Skeletal muscle tissue (tissue), 4 donors: Measurements from ENCODE around the gene REG4. TPM values are rescaled to one million over a fixed set of nuclear protein-coding genes. Genes with fewer than 3 reads are reported as not detected.
"Not testable (repeated sequence)": the region's sequence is repeated elsewhere in the genome, so short reads cannot be mapped to it uniquely, and the experiment has no call there.

Experiments
- H3K27ac ChIP-seq: one replicate; pipeline ENCODE4 v1.7.0; 2013; ENCODE audit warnings: mild to moderate bottlenecking, low read depth, low read length, inconsistent platforms
- H3K27me3 ChIP-seq, 3 donors: one replicate each; pipeline ENCODE4 v1.7.0; 2013; ENCODE audit warnings: low read length in 3 of 3; ENCODE audit not compliant: control insufficient read depth in 3 of 3, insufficient read depth in 3 of 3
- H3K36me3 ChIP-seq, 3 donors: one replicate each; pipeline ENCODE4 v1.7.0; 2013; ENCODE audit warnings: low read length in 3 of 3; ENCODE audit not compliant: control insufficient read depth in 3 of 3, insufficient read depth in 3 of 3
- H3K4me1 ChIP-seq, 3 donors: one replicate each; pipeline ENCODE4 v1.7.0; 2013; ENCODE audit warnings: low read length in 3 of 3, mild to moderate bottlenecking in 3 of 3; ENCODE audit not compliant: control insufficient read depth in 3 of 3, insufficient read depth in 3 of 3
- H3K4me3 ChIP-seq, 3 donors: one replicate each; pipeline ENCODE4 v1.7.0; 2013; ENCODE audit warnings: low read length in 3 of 3
- H3K9ac ChIP-seq, 3 donors: one replicate each; pipeline ENCODE4 v1.7.0; 2013; ENCODE audit warnings: low read length in 3 of 3, mild to moderate bottlenecking in 3 of 3, moderate library complexity in 2 of 3, low read depth in 1 of 3
- H3K9me3 ChIP-seq, 3 donors: one replicate each; pipeline ENCODE4 v1.7.0; 2013; ENCODE audit warnings: low read length in 3 of 3; ENCODE audit not compliant: control insufficient read depth in 3 of 3
- total RNA-seq: library from RNA; depleted of rRNA; stranded (reverse); fragments of >200 nt; gene quantifications from one replicate; pipeline ENCODE4 v1.2.3, GENCODE V29; 2014
- donor health status: Osteomylitis.

Gene REG4
- total RNA-seq, 1 donor from 2014 or later: not detected

- no peaks in the 10 kb centered on the region for H3K9me3 ChIP-seq
- H3K27ac ChIP-seq: no peak overlapping the region
- no peak overlapping the region for H3K9ac ChIP-seq
Observed at GRCh38 chr1:119795261-119796200, 15.7 kb downstream of the REG4 start.

GRCh38 chr1:119794876-119795240 lies 16.4 kb downstream of the REG4 start:
- Histone ChIP-seq H3K36me3 (no peaks in the 10 kb centered on the region), H3K9me3 (no peaks in the 10 kb centered on the region), H3K9ac (no peak overlapping the region), H3K4me3 (no peak overlapping the region), H3K27ac (no peak overlapping the region), H3K27me3 (peaks cover 0 to 3% (median 0%) of the 10 kb centered on the region in 3 donors), H3K4me1 (no peaks in the 10 kb centered on the region)

More at GRCh38 chr1:119795261-119796200, 15.7 kb downstream of the REG4 start:
- Histone ChIP-seq H3K4me1 (no peaks in the 10 kb centered on the region), H3K36me3 (no peaks in the 10 kb centered on the region), H3K4me3 (no peak overlapping the region), H3K27me3 (peaks cover 0 to 3% (median 0%) of the 10 kb centered on the region in 3 donors)

GRCh38 chr1:119794230-119794875 lies 16.9 kb downstream of the REG4 start:
- no peaks in the 10 kb centered on the region for H3K9me3 ChIP-seq
- no peaks in the 10 kb centered on the region for H3K36me3 ChIP-seq
- no peak overlapping the region for H3K27ac ChIP-seq
- no peak overlapping the region for H3K4me3 ChIP-seq
- peaks cover 0 to 3% (median 0%) of the 10 kb centered on the region in 3 donors for H3K27me3 ChIP-seq
- H3K9ac ChIP-seq: no peak overlapping the region
- no peaks in the 10 kb centered on the region for H3K4me1 ChIP-seq

DNA sequence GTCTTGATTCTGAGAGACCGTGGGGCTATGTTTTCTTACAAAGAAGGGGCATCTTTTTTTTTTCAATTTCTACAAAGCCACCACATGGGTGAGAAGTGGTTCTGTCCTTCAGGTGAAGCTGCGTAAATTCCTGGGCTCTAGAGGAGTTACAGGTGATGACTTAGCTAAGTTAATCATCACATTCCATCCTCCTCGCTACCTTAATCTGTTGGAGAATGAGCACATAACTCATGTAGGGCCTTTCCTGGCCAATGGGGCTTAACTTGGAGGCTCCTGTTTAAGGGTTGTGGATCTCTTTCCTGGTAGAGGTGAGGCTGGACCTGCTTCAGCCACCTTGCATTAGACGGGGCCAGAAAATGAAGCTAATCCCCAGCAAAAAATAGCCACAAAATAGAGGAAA lies 19.9 kb downstream of the REG4 start:
- no peaks in the 10 kb centered on the region for H3K27me3 ChIP-seq
- no peaks in the 10 kb centered on the region for H3K9me3 ChIP-seq
- no peaks in the 10 kb centered on the region for H3K36me3 ChIP-seq
- no peak overlapping the region for H3K27ac ChIP-seq
- no peaks in the 10 kb centered on the region for H3K4me1 ChIP-seq
- H3K4me3 ChIP-seq: no peak overlapping the region
- H3K9ac ChIP-seq: no peak overlapping the region

- no peak overlapping the region for H3K27ac ChIP-seq
- no peaks in the 10 kb centered on the region for H3K27me3 ChIP-seq
- H3K9me3 ChIP-seq: no peaks in the 10 kb centered on the region
- H3K4me1 ChIP-seq: no peaks in the 10 kb centered on the region
- no peak overlapping the region for H3K4me3 ChIP-seq
- no peaks in the 10 kb centered on the region for H3K36me3 ChIP-seq
- H3K9ac ChIP-seq: no peak overlapping the region
Observed at GRCh38 chr1:119790451-119791198, 20.6 kb downstream of the REG4 start.

- Histone ChIP-seq H3K4me3 (no peak overlapping the region), H3K27me3 (no peaks in the 10 kb centered on the region), H3K9me3 (no peaks in the 10 kb centered on the region), H3K36me3 (no peaks in the 10 kb centered on the region), H3K9ac (no peak overlapping the region), H3K4me1 (peaks cover 0 to 2% (median 0%) of the 10 kb centered on the region in 3 donors), H3K27ac (no peak overlapping the region)
Observed at GRCh38 chr1:119787776-119788175, 23.5 kb downstream of the REG4 start.

- H3K27ac ChIP-seq, H3K9me3 ChIP-seq, H3K4me1 ChIP-seq, H3K27me3 ChIP-seq, H3K9ac ChIP-seq, H3K4me3 ChIP-seq, H3K36me3 ChIP-seq: not testable (repeated sequence)
Observed at GRCh38 chr1:119786473-119787050, 24.7 kb downstream of the REG4 start.

- not testable (repeated sequence) for H3K4me3 ChIP-seq, H3K36me3 ChIP-seq, H3K9me3 ChIP-seq, H3K27me3 ChIP-seq, H3K27ac ChIP-seq, H3K9ac ChIP-seq, H3K4me1 ChIP-seq
Observed at GRCh38 chr1:119786046-119786445, 25.2 kb downstream of the REG4 start.

GRCh38 chr1:119784191-119784781 lies 27.0 kb downstream of the REG4 start:
- Histone ChIP-seq H3K36me3 (no peaks in the 10 kb centered on the region), H3K4me3 (no peak overlapping the region), H3K9me3 (no peaks in the 10 kb centered on the region), H3K4me1 (peaks cover 2 to 6% (median 4%) of the 10 kb centered on the region in 3 donors), H3K27ac (no peak overlapping the region), H3K9ac (no peak overlapping the region), H3K27me3 (peaks cover 0 to 3% (median 0%) of the 10 kb centered on the region in 3 donors)
